Memory B cell (primary cell): ENCODE results near the gene TMEM45B.
"Not testable (repeated sequence)": the region's sequence is repeated elsewhere in the genome, so short reads cannot be mapped to it uniquely, and the experiment has no call there.

Experiments used
- ATAC-seq: fragments of 150-1000 bp; cut with Tn5 transposase; 2 replicates; pipeline ENCODE4 v1.10.0; 2021; ENCODE audit warnings: low read depth, mild to moderate bottlenecking, moderate library complexity
- DNase-seq, 2 donors: peaks; one replicate each; pipeline ENCODE4 v3.0.0; 2022; ENCODE audit warnings: low spot score in 2 of 2
- H3K27ac Mint-ChIP-seq: one replicate; pipeline ENCODE4 v1.8.0; 2022; ENCODE audit warnings: mild to moderate bottlenecking, moderate library complexity, mixed read lengths
- H3K27me3 Mint-ChIP-seq: one replicate; pipeline ENCODE4 v1.8.0; 2022; ENCODE audit warnings: mixed read lengths
- H3K36me3 Mint-ChIP-seq: one replicate; pipeline ENCODE4 v1.8.0; 2022; ENCODE audit warnings: mild to moderate bottlenecking, mixed read lengths
- H3K4me1 Mint-ChIP-seq: one replicate; pipeline ENCODE4 v1.8.0; 2022; ENCODE audit warnings: mixed read lengths
- H3K4me3 Mint-ChIP-seq: one replicate; pipeline ENCODE4 v1.8.0; 2022; ENCODE audit warnings: mild to moderate bottlenecking, moderate library complexity, mixed read lengths
- H3K9me3 Mint-ChIP-seq: one replicate; pipeline ENCODE4 v1.8.0; 2022; ENCODE audit warnings: mixed read lengths

TMEM45B gene

GRCh38 chr11:129791515-129791914 is 24.1 kb upstream of the TMEM45B start:
- H3K4me3 Mint-ChIP-seq: no peak overlapping the region
- H3K27ac Mint-ChIP-seq: no peak overlapping the region
- ATAC-seq (no peak), DNase-seq (no peak)
- H3K36me3 Mint-ChIP-seq: no peaks in the 10 kb centered on the region
- peaks cover 8% of the 10 kb centered on the region for H3K9me3 Mint-ChIP-seq
- H3K4me1 Mint-ChIP-seq: no peaks in the 10 kb centered on the region
- peaks cover 20% of the 10 kb centered on the region for H3K27me3 Mint-ChIP-seq

- H3K36me3 Mint-ChIP-seq: no peaks in the 10 kb centered on the region
- no peak for DNase-seq
- H3K27me3 Mint-ChIP-seq: peaks cover 20% of the 10 kb centered on the region
- no peak for ATAC-seq
- peaks cover 8% of the 10 kb centered on the region for H3K9me3 Mint-ChIP-seq
- no peak overlapping the region for H3K4me3 Mint-ChIP-seq
- no peak overlapping the region for H3K27ac Mint-ChIP-seq
- no peaks in the 10 kb centered on the region for H3K4me1 Mint-ChIP-seq
These were observed 23.0 kb upstream of the TMEM45B start for GRCh38 chr11:129792663-129793062.

GRCh38 chr11:129795089-129795488 is 20.6 kb upstream of the TMEM45B start:
- DNase-seq: no peak
- Mint-ChIP-seq H3K4me1 (no peaks in the 10 kb centered on the region), H3K9me3 (peaks cover 15% of the 10 kb centered on the region), H3K36me3 (peaks cover 2% of the 10 kb centered on the region), H3K27ac (no peak overlapping the region), H3K4me3 (no peak overlapping the region), H3K27me3 (peaks cover 19% of the 10 kb centered on the region)
- ATAC-seq: no peak

- no peaks in the 10 kb centered on the region for H3K4me1 Mint-ChIP-seq
- H3K27me3 Mint-ChIP-seq: peaks cover 13% of the 10 kb centered on the region
- no peak overlapping the region for H3K27ac Mint-ChIP-seq
- H3K4me3 Mint-ChIP-seq: no peak overlapping the region
- ATAC-seq (no peak), DNase-seq (no peak)
- peaks cover 4% of the 10 kb centered on the region for H3K36me3 Mint-ChIP-seq
- H3K9me3 Mint-ChIP-seq: peaks cover 15% of the 10 kb centered on the region
These were observed 17.4 kb upstream of the TMEM45B start for GRCh38 chr11:129798212-129798611.

- peaks cover 14% of the 10 kb centered on the region for H3K9me3 Mint-ChIP-seq
- peaks cover 12% of the 10 kb centered on the region for H3K27me3 Mint-ChIP-seq
- not testable (repeated sequence) for H3K4me1 Mint-ChIP-seq, H3K4me3 Mint-ChIP-seq, ATAC-seq, H3K27ac Mint-ChIP-seq, H3K36me3 Mint-ChIP-seq, DNase-seq
These were observed 15.5 kb upstream of the TMEM45B start for GRCh38 chr11:129800162-129800561.

- Mint-ChIP-seq H3K36me3 (peaks cover 4% of the 10 kb centered on the region), H3K27ac (no peak overlapping the region), H3K4me1 (no peaks in the 10 kb centered on the region), H3K27me3 (peaks cover 12% of the 10 kb centered on the region), H3K4me3 (no peak overlapping the region), H3K9me3 (peaks cover 9% of the 10 kb centered on the region)
- DNase-seq (no peak), ATAC-seq (no peak)
These were observed 15.0 kb upstream of the TMEM45B start for GRCh38 chr11:129800655-129801054.

GRCh38 chr11:129803533-129803932 is 12.1 kb upstream of the TMEM45B start:
- ATAC-seq: no peak
- H3K27me3 Mint-ChIP-seq: peaks cover 12% of the 10 kb centered on the region

GRCh38 chr11:129804012-129804411 is 11.6 kb upstream of the TMEM45B start:
- H3K36me3 Mint-ChIP-seq: peaks cover 2% of the 10 kb centered on the region
- peaks cover 12% of the 10 kb centered on the region for H3K27me3 Mint-ChIP-seq
- DNase-seq (no peak), ATAC-seq (no peak)
- peaks cover 3% of the 10 kb centered on the region for H3K9me3 Mint-ChIP-seq
- no peak overlapping the region for H3K4me3 Mint-ChIP-seq
- no peaks in the 10 kb centered on the region for H3K4me1 Mint-ChIP-seq
- no peak overlapping the region for H3K27ac Mint-ChIP-seq

More at GRCh38 chr11:129803533-129803932, 12.1 kb upstream of the TMEM45B start:
- no peak overlapping the region for H3K27ac Mint-ChIP-seq
- no peak for DNase-seq
- no peaks in the 10 kb centered on the region for H3K4me1 Mint-ChIP-seq
- H3K4me3 Mint-ChIP-seq: no peak overlapping the region
- peaks cover 4% of the 10 kb centered on the region for H3K36me3 Mint-ChIP-seq
- H3K9me3 Mint-ChIP-seq: peaks cover 7% of the 10 kb centered on the region

GRCh38 chr11:129808241-129808640 is 7.4 kb upstream of the TMEM45B start:
- not testable (repeated sequence) for H3K4me3 Mint-ChIP-seq, DNase-seq, H3K27me3 Mint-ChIP-seq, H3K9me3 Mint-ChIP-seq, H3K27ac Mint-ChIP-seq, ATAC-seq, H3K4me1 Mint-ChIP-seq, H3K36me3 Mint-ChIP-seq

- peaks cover 8% of the 10 kb centered on the region for H3K27me3 Mint-ChIP-seq
- ATAC-seq: no peak
- H3K27ac Mint-ChIP-seq: no peak overlapping the region
- H3K9me3 Mint-ChIP-seq: peaks cover 2% of the 10 kb centered on the region
- DNase-seq: no peak
- no peaks in the 10 kb centered on the region for H3K4me1 Mint-ChIP-seq
- H3K36me3 Mint-ChIP-seq: peaks cover 2% of the 10 kb centered on the region
- no peak overlapping the region for H3K4me3 Mint-ChIP-seq
These were observed 2.3 kb upstream of the TMEM45B start for GRCh38 chr11:129813231-129813791.

GRCh38 chr11:129814244-129815014 is 1.2 kb upstream of the TMEM45B start:
- DNase-seq (no peak), ATAC-seq (no peak)
- Mint-ChIP-seq H3K4me1 (no peaks in the 10 kb centered on the region), H3K36me3 (peaks cover 2% of the 10 kb centered on the region), H3K4me3 (no peak overlapping the region), H3K9me3 (peaks cover 2% of the 10 kb centered on the region), H3K27ac (no peak overlapping the region), H3K27me3 (peaks cover 8% of the 10 kb centered on the region)

GRCh38 chr11:129817534-129818051 is 1.9 kb downstream of the TMEM45B start:
- Mint-ChIP-seq H3K4me3 (no peak overlapping the region), H3K27me3 (peaks cover 10% of the 10 kb centered on the region)

GRCh38 chr11:129818236-129818635 is 2.6 kb downstream of the TMEM45B start:
- not testable (repeated sequence) for H3K36me3 Mint-ChIP-seq, H3K27me3 Mint-ChIP-seq, DNase-seq, H3K9me3 Mint-ChIP-seq, ATAC-seq, H3K27ac Mint-ChIP-seq, H3K4me3 Mint-ChIP-seq, H3K4me1 Mint-ChIP-seq

More at GRCh38 chr11:129817534-129818051, 1.9 kb downstream of the TMEM45B start:
- Mint-ChIP-seq H3K9me3 (no peaks in the 10 kb centered on the region), H3K36me3 (peaks cover 2% of the 10 kb centered on the region), H3K27ac (no peak overlapping the region), H3K4me1 (no peaks in the 10 kb centered on the region)
- ATAC-seq (no peak), DNase-seq (no peak)

GRCh38 chr11:129819237-129819636 is 3.6 kb downstream of the TMEM45B start:
- no peaks in the 10 kb centered on the region for H3K4me1 Mint-ChIP-seq
- peaks cover 10% of the 10 kb centered on the region for H3K27me3 Mint-ChIP-seq
- DNase-seq (no peak), ATAC-seq (no peak)
- no peak overlapping the region for H3K27ac Mint-ChIP-seq
- H3K4me3 Mint-ChIP-seq: no peak overlapping the region
- no peaks in the 10 kb centered on the region for H3K9me3 Mint-ChIP-seq
- peaks cover 2% of the 10 kb centered on the region for H3K36me3 Mint-ChIP-seq
